Ovary (tissue), 9 donors: Measurements from ENCODE around the gene RPP38. TPM values are rescaled to one million over a fixed set of nuclear protein-coding genes. Genes with fewer than 3 reads are reported as not detected.

ENCODE experiments used
- DNase-seq, 5 donors: peaks; one replicate each; pipeline ENCODE4 v3.0.0-alpha.2; 2019 to 2020
- H3K27ac ChIP-seq, 2 donors: fragments of 200-600 bp; one replicate each; pipeline versions ENCODE4 v1.5.1 to v1.8.0; 2019 to 2022
- H3K27me3 ChIP-seq: fragments of 200-600 bp; one replicate; pipeline ENCODE4 v1.8.0; 2022
- H3K36me3 ChIP-seq: fragments of 200-600 bp; sonication (generic); one replicate; pipeline ENCODE4 v1.5.1; 2019
- H3K4me1 ChIP-seq: one replicate; pipeline ENCODE4 v1.8.1; 2013; ENCODE audit warnings: mild to moderate bottlenecking, moderate library complexity; ENCODE audit not compliant: insufficient read depth
- H3K4me3 ChIP-seq: fragments of 200-600 bp; sonication (generic); one replicate; pipeline ENCODE4 v1.5.1; 2017
- H3K9me3 ChIP-seq, 2 donors: fragments of 200-600 bp in 1 of 2; sonication (generic) in 1 of 2; one replicate each; pipeline versions ENCODE4 v1.5.1 to v1.8.1; 2013 to 2019; ENCODE audit warnings: mild to moderate bottlenecking in 1 of 2, moderate library complexity in 1 of 2
- CTCF ChIP-seq, 3 donors: fragments of 450-650 bp in 2 of 3; fragments of 200-600 bp in 1 of 3; IDR thresholded peaks; one replicate each; pipeline versions ENCODE4 v1.5.1 to v1.8.0; 2016 to 2022; ENCODE audit warnings: antibody characterized with exemption in 3 of 3, mild to moderate bottlenecking in 1 of 3
- EP300 ChIP-seq: sonication (generic); formaldehyde crosslinking; IDR thresholded peaks from one replicate; pipeline ENCODE4 v1.6.1; 2017; ENCODE audit warnings: antibody characterized with exemption
- POLR2A ChIP-seq: fragments of 450-650 bp; IDR thresholded peaks from one replicate; pipeline ENCODE4 v1.6.1; 2017; ENCODE audit warnings: antibody characterized with exemption, mild to moderate bottlenecking, moderate library complexity
- WGBS, 3 donors: extraction: QIAGEN DNeasy Blood & Tissue Kit in 1 of 3; methylation state at CpG; one replicate each; pipeline versions ENCODE4 v1.1.5 to v1.1.7; 2013 to 2017; 5-methylcytosine and 5-hydroxymethylcytosine counted together
- intact Hi-C, 4 donors: fragments of 100-400 bp; cut with DNase I; formaldehyde crosslinking; loops; one replicate each; pipeline versions ENCODE4 v1.11.0 to v1.15.1; 2022 to 2023
- polyA plus RNA-seq, 2 donors: library from polyadenylated mRNA; stranded (reverse); fragments of 200-250 nt in 1 of 2; fragments of 350-450 nt in 1 of 2; fragmentation: Illumina TruSeq in 1 of 2; extraction: RNeasy Lipid Tissue Mini Kit (QIAGEN cat#74804) in 1 of 2; gene quantifications; one replicate each; pipeline ENCODE4 v1.2.3, GENCODE V29; 2013 to 2014
- total RNA-seq, 7 donors: library from RNA; depleted of rRNA in 2 of 7; stranded (reverse); fragments of >200 nt in 2 of 7; fragmentation: NEBNext Ultra II Directional in 3 of 7; extraction: Animal tissue kit (Norgen Biotek cat#: 25700) in 3 of 7; gene quantifications; one replicate each; pipeline versions ENCODE4 v1.1.0 to v1.2.4, GENCODE V29; 2016 to 2023
- donor health status: DM: no; HTN: no; CAD: no; lungs with moderate emphysema.
- donor health status: DM: no; HTN: no; CAD: no.
- donor health status: Bipolar disorder and iron deficiency.
- donor health status: DM: yes; HTN: yes; CAD: no.
- donor health status: DM: no; HTN: no; CAD: no.
- donor health status: DM: yes; HTN: yes; CAD: no.

Gene RPP38
- total and polyA plus RNA-seq, 9 donors: 9.1 to 20.7 (median 15.7) TPM

DNA sequence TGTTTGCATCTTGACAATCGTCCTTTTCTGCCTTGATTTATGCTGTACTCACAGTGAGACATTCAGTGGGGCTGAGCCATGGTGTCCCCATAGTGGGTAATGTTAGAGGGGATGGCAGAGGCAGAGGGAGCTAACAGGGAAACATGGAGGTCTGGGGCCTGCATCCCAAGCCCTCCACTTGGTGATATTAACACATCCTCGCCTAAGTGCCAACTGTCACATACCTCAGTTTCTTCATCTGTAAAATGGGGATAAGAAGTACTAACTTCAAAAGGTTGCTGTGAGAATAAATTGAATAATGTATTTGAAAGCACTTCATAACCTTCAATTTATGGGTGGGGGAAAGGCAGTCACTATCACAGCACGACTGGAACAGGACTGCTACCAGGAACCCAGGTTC lies 27.8 kb downstream of the RPP38 start:
- WGBS, 3 donors: 90 to 91% (median 90%) methylated on average over 3 of the region's 3 CpGs

GRCh38 chr10:15131330-15131729 lies 34.2 kb downstream of the RPP38 start:
- Histone ChIP-seq H3K9me3 (no peaks in the 10 kb centered on the region), H3K27me3 (no peaks in the 10 kb centered on the region), H3K27ac (no peak overlapping the region), H3K36me3 (no peaks in the 10 kb centered on the region), H3K4me1 (no peaks in the 10 kb centered on the region), H3K4me3 (no peak overlapping the region)
- TF ChIP-seq POLR2A (no peak), CTCF (IDR thresholded peaks at IDR 0.05) (no peak), EP300 (no peak)
- intact Hi-C loops: no loop called here
- 97 to 98% (median 97%) methylated on average over 5 of the region's 5 CpGs for WGBS, 3 donors
- DNase-seq: no peak

More for the DNA sequence above, 27.8 kb downstream of the RPP38 start:
- Histone ChIP-seq H3K4me1 (no peaks in the 10 kb centered on the region), H3K27me3 (no peaks in the 10 kb centered on the region), H3K4me3 (no peak overlapping the region), H3K27ac (no peak overlapping the region), H3K36me3 (no peaks in the 10 kb centered on the region), H3K9me3 (no peaks in the 10 kb centered on the region)
- DNase-seq: no peak
- intact Hi-C loops: no loop called here
- TF ChIP-seq EP300 (no peak), CTCF (IDR thresholded peaks at IDR 0.05) (no peak), POLR2A (no peak)

DNA sequence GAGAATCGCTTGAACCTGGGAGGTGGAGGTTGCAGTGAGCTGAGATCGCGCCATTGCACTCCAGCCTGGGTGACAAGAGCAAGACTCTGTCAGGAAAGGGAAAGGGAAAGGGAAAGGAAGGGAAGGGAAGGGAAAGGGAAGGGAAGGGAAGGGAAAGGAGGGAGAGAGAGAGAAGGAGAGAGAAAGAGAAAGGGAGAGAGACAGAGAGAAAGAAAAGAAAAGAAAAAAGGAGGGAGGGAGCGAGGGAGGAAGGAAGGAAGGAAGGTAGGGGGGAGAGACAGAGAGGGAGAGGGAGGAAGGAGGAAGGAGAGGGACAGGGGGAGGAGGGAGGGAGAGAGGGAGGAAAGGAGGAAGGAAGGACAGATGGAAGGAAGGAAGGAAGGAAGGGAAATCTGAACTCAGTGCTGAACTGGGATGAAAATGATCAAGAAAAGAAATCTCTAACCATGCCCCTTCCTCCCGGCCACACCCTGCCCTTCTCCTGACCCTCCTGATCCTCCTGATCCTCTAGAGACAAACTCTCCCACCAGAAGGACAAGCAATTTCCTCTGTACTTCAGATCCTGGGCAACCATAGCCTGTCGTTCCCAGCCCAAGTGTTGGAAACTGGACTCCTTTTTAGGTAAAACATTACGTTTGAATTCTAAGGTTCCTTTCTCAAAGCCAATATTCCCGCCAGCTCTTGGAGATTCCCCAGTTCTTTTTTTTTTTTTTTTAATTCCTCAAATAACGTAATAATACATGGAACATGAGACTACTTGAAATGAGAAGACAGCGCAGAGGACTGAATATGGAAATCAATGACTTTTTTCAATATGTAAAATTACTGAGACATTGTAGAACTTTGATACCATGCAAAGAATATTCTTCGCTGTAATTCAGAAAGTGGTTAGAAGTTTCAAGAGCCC lies 39.2 kb downstream of the RPP38 start:
- Histone ChIP-seq H3K27ac (no peak overlapping the region), H3K4me3 (no peak overlapping the region), H3K9me3 (no peaks in the 10 kb centered on the region), H3K4me1 (no peaks in the 10 kb centered on the region), H3K27me3 (no peaks in the 10 kb centered on the region), H3K36me3 (no peaks in the 10 kb centered on the region)
- 92 to 93% (median 92%) methylated on average over 11 of the region's 11 CpGs for WGBS, 3 donors
- no peak for TF ChIP-seq POLR2A
- TF ChIP-seq CTCF (IDR thresholded peaks at IDR 0.05): no peak
- TF ChIP-seq EP300: no peak
- intact Hi-C loops: no loop called here
- DNase-seq: no peak

- no peak overlapping the region for H3K4me3 ChIP-seq
- intact Hi-C loops: no loop called here
- H3K27me3 ChIP-seq: no peaks in the 10 kb centered on the region
- 85 to 87% (median 87%) methylated on average over 4 of the region's 4 CpGs for WGBS, 3 donors
- no peaks in the 10 kb centered on the region for H3K36me3 ChIP-seq
- no peaks in the 10 kb centered on the region for H3K9me3 ChIP-seq
- H3K4me1 ChIP-seq: no peaks in the 10 kb centered on the region
- H3K27ac ChIP-seq: no peak overlapping the region
- DNase-seq: no peak
- TF ChIP-seq POLR2A: no peak
- TF ChIP-seq CTCF (IDR thresholded peaks at IDR 0.05): no peak
- TF ChIP-seq EP300: no peak
Observed at GRCh38 chr10:15137036-15137359, 39.8 kb downstream of the RPP38 start.
